Right atrium auricular region (tissue), 2 donors: ENCODE results near the gene RPUSD4. TPM values are rescaled to one million over a fixed set of nuclear protein-coding genes. Genes with fewer than 3 reads are reported as not detected.

ENCODE experiments used
- DNase-seq: peaks from one replicate; pipeline ENCODE4 v3.0.0-alpha.2; 2019; ENCODE audit warnings: low spot score
- H3K27ac ChIP-seq, 2 donors: fragments of 200-600 bp; sonication (generic); 1 replicate in 1 of 2; 2 replicates in 1 of 2; pipeline ENCODE4 v1.5.1; 2016 to 2019
- H3K27me3 ChIP-seq, 2 donors: fragments of 200-600 bp; sonication (generic); one replicate each; pipeline versions ENCODE4 v1.5.1 to v1.6.0; 2017 to 2019
- H3K36me3 ChIP-seq: fragments of 200-600 bp; sonication (generic); one replicate; pipeline ENCODE4 v1.5.1; 2016
- H3K4me1 ChIP-seq, 2 donors: fragments of 200-600 bp; sonication (generic); one replicate each; pipeline versions ENCODE4 v1.5.1 to v1.6.0; 2017 to 2019
- H3K4me3 ChIP-seq, 2 donors: fragments of 200-600 bp; sonication (generic); 1 replicate in 1 of 2; 2 replicates in 1 of 2; pipeline ENCODE4 v1.5.1; 2017 to 2019; ENCODE audit warnings: mild to moderate bottlenecking in 1 of 2, moderate library complexity in 1 of 2
- H3K9me3 ChIP-seq, 2 donors: fragments of 200-600 bp; sonication (generic); one replicate each; pipeline ENCODE4 v1.5.1; 2019
- CTCF ChIP-seq, 2 donors: fragments of 200-600 bp; sonication (generic); IDR thresholded peaks; one replicate each; pipeline ENCODE4 v1.5.1; 2019; ENCODE audit warnings: antibody characterized with exemption in 2 of 2
- total RNA-seq, 2 donors: library from RNA; depleted of rRNA; stranded (reverse); fragments of >200 nt; gene quantifications; one replicate each; pipeline ENCODE4 v1.1.0, GENCODE V29; 2016

The RPUSD4 gene
- total RNA-seq, 2 donors from 2014 or later, result 13.3 to 14.3 TPM

- no peaks in the 10 kb centered on the region for H3K4me1 ChIP-seq
- H3K9me3 ChIP-seq, result no peaks in the 10 kb centered on the region
- TF ChIP-seq CTCF (IDR thresholded peaks at IDR 0.05), result no peak
- no peaks in the 10 kb centered on the region for H3K27me3 ChIP-seq
- no peak overlapping the region for H3K4me3 ChIP-seq
- peaks cover 3% of the 10 kb centered on the region for H3K36me3 ChIP-seq
- no peak overlapping the region for H3K27ac ChIP-seq
- no peak for DNase-seq
Measured at GRCh38 chr11:126191379-126192073, 19.9 kb downstream of the RPUSD4 start.

- Histone ChIP-seq H3K27me3 (no peaks in the 10 kb centered on the region), H3K27ac (no peak overlapping the region), H3K36me3 (peaks cover 3% of the 10 kb centered on the region), H3K4me1 (no peaks in the 10 kb centered on the region), H3K4me3 (no peak overlapping the region), H3K9me3 (no peaks in the 10 kb centered on the region)
- no peak for DNase-seq
- TF ChIP-seq CTCF (IDR thresholded peaks at IDR 0.05), result no peak
Measured at GRCh38 chr11:126190792-126191191, 20.7 kb downstream of the RPUSD4 start.

GRCh38 chr11:126189109-126189929, 22.1 kb downstream of the RPUSD4 start:
- DNase-seq, result no peak
- Histone ChIP-seq H3K4me3 (no peak overlapping the region), H3K36me3 (peaks cover 3% of the 10 kb centered on the region), H3K27me3 (no peaks in the 10 kb centered on the region), H3K27ac (no peak overlapping the region), H3K9me3 (no peaks in the 10 kb centered on the region), H3K4me1 (no peaks in the 10 kb centered on the region)
- TF ChIP-seq CTCF (IDR thresholded peaks at IDR 0.05), result no peak

- H3K27ac ChIP-seq, result no peak overlapping the region
- H3K4me3 ChIP-seq, result no peak overlapping the region
- TF ChIP-seq CTCF (IDR thresholded peaks at IDR 0.05), result no peak
- no peaks in the 10 kb centered on the region for H3K27me3 ChIP-seq
- no peak for DNase-seq
- H3K4me1 ChIP-seq, result no peaks in the 10 kb centered on the region
- H3K9me3 ChIP-seq, result no peaks in the 10 kb centered on the region
- H3K36me3 ChIP-seq, result peaks cover 3% of the 10 kb centered on the region
Measured at GRCh38 chr11:126188332-126189108, 22.9 kb downstream of the RPUSD4 start.

DNA sequence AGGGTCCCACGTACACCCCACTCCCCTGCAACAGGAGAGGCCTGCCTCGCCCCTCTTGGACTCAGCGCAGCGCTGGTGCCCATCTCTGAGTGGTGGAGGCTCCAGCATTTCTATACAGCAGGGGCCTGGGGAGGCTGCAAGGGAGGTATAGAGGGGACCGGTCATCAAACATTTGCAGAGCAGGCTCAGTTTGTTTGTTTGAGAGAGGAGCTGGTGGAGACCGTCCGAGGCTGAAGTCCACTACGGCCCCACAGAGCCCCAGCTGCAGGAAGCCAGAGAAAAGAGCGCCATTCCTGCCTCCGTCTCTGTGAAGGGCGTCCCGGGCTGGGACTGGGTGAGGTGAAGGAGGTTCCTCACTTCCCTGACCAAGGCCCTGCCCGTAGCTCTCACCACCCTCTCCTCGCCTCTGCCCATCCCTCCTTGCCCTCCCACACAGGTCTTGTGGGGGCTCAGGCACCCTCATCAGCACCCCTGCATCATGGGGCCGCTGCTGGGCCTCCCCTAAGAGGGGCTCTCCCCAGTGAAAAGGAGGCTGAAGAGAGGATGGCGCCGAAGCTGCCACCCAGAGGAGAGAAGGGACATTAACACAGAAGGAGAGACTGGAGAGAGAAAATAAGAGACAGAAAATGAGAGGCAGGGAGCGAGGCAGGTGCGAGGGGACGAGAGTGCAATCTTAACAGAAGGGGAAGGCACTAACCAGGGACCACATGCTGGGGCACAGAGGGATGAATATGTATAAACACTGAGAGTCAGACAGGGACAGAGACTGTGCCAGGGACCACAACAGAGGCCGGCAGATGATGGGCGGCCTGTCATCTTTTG, 24.5 kb downstream of the RPUSD4 start:
- Histone ChIP-seq H3K4me3 (no peak overlapping the region), H3K36me3 (peaks cover 3% of the 10 kb centered on the region)
- no peak for DNase-seq

More for the DNA sequence above, 24.5 kb downstream of the RPUSD4 start:
- no peak overlapping the region for H3K27ac ChIP-seq
- TF ChIP-seq CTCF (IDR thresholded peaks at IDR 0.05), result no peak
- H3K4me1 ChIP-seq, result no peaks in the 10 kb centered on the region
- no peaks in the 10 kb centered on the region for H3K9me3 ChIP-seq
- no peaks in the 10 kb centered on the region for H3K27me3 ChIP-seq
